ENCODE results near the gene NFE2L3.
A peak's percentile ranks its signal among the peaks of the same experiment; 100 is the strongest.
"Not testable (repeated sequence)": the region's sequence is repeated elsewhere in the genome, so short reads cannot be mapped to it uniquely, and the experiment has no call there.

The NFE2L3 gene

DNA sequence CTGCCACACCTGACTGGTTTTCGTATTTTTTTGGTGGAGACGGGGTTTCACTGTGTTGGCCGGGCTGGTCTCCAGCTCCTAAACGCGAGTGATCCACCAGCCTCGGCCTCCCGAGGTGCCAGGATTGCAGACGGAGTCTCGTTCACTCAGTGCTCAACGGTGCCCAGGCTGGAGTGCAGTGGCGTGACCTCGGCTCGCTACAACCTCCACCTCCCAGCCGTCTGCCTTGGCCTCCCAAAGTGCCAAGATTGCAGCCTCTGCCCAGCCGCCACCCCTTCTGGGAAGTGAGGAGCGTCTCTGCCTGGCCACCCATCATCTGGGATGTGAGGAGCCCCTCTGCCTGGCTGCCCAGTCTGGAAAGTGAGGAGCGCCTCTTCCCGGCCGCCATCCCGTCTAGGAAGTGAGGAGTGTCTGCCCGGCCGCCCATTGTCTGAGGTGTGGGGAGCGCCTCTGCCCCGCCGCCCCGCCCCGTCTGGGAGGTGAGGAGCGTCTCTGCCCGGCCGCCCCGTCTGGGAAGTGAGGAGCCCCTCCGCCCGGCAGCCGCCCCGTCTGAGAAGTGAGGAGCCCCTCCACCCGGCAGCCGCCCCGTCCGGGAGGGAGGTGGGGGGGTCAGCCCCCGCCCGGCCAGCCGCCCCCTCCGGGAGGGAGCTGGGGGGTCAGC is 4.2 kb upstream of the NFE2L3 start:
- not testable (repeated sequence) for DNase-seq

GRCh38 chr7:26148307-26148700 is 3.7 kb upstream of the NFE2L3 start:
- DNase-seq: not testable (repeated sequence)

DNA sequence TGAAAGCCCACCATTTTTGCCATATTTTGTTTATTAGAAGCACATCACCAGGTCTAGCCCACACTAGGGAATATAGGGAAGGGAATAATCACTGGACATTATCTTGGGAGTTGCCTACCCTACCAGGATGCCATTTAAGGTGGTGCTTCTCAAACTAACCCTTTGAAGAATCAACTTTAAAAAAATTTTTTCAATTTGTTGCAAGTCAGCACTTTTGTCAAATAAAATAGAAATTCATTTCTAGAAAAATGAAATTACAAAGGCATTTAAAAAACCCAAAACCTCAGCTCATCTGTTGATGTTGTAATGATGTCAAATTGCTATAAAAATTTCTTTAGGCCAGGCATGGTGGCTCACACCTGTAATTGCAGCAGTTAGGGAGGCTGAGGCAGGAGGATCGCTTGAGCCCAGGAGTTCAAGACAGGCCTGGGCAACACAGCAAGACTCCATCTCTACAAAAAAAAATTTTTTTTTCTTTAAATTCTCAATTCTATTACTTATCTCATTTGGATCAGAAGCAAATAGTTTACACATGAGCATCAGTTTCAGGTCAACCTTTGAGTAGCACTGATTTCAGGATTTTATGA is 2.5 kb upstream of the NFE2L3 start:
- DNase-seq: no peak

DNA sequence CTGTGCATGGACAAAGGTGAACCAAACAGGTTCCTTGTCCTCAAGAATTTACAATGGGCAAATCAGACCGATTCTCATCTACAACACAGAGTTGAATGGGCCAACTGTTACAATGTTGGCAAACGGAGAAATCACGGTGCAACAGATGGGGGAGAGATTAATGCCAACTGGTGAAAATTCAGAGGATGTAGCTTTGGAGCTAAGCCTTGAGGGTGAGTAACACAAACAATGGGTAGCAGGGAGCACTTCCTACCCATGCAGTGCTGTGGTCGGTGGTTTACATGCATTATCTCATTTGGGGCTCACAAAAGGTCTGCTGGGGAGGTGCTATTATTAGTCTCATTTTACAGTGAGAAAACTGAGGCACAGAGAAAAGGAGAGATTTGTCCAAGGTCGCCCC is 902 bp upstream of the NFE2L3 start:
- DNase-seq: no peak

DNA sequence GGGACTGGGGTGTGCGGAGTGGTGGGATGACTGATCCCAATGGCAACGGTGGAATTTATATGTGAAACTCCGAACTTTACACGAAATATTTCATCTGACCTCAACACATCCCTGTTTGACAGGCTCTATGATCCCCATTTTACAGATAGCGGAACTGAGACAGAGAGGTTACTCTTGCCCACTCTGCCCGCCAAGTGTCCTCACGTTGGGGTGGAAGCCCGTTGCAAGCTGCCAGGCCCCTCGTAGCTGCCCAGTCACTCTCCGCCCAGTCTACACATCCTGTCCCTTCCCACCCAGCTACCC is 397 bp upstream of the NFE2L3 start:
- DNase-seq: no peak

DNA sequence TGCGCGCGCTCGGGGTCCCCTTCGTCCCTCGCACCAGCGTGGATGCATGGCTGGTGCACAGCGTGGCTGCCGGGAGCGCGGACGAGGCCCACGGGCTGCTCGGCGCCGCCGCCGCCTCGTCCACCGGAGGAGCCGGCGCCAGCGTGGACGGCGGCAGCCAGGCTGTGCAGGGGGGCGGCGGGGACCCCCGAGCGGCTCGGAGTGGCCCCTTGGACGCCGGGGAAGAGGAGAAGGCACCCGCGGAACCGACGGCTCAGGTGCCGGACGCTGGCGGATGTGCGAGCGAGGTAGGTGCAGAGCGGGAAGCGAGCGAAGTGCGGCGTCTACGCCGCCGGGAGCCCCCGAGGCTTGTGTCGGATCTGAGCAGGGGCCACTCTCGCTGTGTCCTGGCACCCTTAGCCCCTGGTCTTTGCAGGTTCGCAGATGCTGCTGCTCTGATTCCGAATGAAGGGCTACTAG is 813 bp downstream of the NFE2L3 start:
- DNase-seq: not testable (repeated sequence)

GRCh38 chr7:26153241-26153822 is 1.3 kb downstream of the NFE2L3 start:
- DNase-seq: no peak

GRCh38 chr7:26153823-26154783 is 2.1 kb downstream of the NFE2L3 start:
- DNase-seq: no peak

DNA sequence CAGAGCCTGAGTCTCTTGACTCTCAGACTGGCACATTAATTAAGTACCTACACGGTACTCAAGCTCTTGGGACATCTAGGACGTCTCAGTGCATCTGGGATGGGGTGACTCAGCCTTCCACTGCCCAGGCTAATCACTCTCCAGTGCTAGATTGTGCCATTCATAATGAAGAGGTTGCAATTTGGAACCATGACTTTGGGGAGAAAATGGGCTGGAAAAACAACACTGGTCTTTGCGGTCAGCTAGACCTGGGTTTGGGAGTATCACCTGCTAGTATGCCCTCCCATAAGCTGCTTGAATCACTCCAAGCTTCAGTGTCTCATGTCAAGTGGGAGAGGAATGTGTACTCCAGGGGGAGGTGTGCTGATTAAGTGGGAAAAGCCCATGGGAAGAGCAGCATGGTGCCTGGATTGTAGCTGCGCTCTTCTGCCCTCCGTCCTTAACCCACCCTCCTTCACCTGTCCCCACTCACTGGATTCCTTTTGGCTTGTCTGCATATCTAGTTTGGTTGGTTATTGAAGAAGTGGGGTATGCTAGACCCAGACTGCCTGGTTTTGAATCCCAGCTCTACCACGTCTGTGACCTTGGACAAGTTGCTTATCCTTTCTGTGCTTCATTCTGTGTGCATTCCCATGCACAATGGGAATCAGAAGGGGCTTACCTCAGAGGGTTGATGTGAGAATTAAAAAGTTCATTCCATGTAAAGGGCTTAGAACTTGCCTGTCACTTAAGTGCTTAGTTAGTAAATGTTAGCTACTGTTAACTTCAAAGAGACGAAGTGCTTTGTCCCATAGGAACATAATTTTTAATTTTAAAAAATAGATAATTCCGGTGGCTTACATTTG is 3.8 kb downstream of the NFE2L3 start:
- DNase-seq: peak; percentile 45

- peak; percentile 85 for DNase-seq
Observed at GRCh38 chr7:26156451-26157420, 4.7 kb downstream of the NFE2L3 start.

GRCh38 chr7:26157520-26158105 is 5.6 kb downstream of the NFE2L3 start:
- DNase-seq: no peak

DNA sequence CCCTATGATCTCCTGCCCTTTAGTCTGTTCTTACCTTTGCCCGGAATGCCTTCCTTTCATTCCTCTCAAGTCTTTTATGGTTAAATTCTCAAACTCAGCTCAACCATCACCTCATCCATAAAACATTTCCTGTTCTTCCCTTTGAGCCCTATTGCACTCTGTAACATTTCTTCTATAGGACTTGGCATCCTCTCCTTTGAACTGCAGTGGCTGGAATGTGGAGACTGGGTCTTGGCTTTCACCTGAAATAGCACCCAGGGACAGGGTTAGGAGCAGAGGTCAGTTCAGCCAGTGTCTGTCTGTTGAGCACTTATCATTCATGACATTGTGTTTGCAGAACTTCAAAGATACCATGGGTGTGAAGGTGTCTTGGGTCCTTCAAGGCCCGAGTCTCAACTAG is 7.2 kb downstream of the NFE2L3 start:
- DNase-seq: no peak

- no peak for DNase-seq
Observed at GRCh38 chr7:26160896-26161295, 8.9 kb downstream of the NFE2L3 start.

DNA sequence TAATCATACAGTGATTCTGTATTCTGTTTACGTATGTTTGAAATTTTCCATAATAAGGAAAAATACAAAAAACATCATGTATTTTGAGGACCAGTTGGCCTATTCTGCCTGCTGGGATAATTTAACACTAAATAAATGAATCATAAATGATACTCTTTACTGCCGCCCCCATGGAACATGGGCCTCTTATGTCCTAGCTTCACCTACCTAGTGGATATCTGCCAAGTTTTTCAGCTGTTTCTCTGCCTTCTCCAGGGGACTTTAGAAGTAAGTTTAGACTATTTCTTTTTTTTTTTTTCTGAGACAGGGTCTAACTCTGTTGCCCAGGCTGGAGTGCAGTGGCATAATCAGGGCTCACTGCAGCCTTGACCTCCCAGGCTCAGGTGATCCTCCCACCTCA is 10.4 kb downstream of the NFE2L3 start:
- DNase-seq: no peak

GRCh38 chr7:26163804-26164203 is 11.8 kb downstream of the NFE2L3 start:
- not testable (repeated sequence) for DNase-seq

- no peak for DNase-seq
Observed at GRCh38 chr7:26165950-26166683, 14.1 kb downstream of the NFE2L3 start.

- no peak for DNase-seq
Observed at GRCh38 chr7:26166684-26167266, 14.8 kb downstream of the NFE2L3 start.

GRCh38 chr7:26167303-26167934 is 15.4 kb downstream of the NFE2L3 start:
- no peak for DNase-seq

DNA sequence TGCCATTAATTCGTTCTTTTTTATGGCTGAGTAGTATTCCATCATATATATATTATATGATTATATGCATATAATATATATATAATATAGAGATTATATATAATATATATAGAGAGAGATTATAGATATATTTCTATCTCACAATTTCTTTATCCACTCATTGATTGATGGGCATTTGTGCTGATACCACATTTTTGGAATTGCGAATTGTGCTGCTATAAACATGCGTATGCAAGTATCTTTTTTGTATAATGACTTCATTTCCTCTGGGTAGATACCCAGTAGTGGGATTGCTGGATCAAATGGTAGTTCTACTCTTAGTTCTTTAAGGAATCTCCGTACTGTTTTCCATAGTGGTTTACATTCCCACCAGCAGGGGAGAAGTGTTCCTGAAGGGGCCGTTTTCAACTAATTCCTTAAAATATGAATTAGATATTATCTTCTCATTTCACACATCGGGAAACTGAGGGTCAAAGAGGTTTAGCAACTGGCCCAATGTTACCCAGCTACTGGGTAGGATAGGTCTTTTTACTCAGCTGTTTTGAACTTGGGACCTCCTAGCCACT is 16.5 kb downstream of the NFE2L3 start:
- DNase-seq: no peak

Measured in HCEC 1CT (cell line).